ENCODE measurements around the gene ACTN4. TPM values are rescaled to one million over a fixed set of nuclear protein-coding genes. Genes with fewer than 3 reads are reported as not detected.

ACTN4 gene
- total RNA-seq, 2 experiments from 2014 or later = 357 to 373 TPM

DNA sequence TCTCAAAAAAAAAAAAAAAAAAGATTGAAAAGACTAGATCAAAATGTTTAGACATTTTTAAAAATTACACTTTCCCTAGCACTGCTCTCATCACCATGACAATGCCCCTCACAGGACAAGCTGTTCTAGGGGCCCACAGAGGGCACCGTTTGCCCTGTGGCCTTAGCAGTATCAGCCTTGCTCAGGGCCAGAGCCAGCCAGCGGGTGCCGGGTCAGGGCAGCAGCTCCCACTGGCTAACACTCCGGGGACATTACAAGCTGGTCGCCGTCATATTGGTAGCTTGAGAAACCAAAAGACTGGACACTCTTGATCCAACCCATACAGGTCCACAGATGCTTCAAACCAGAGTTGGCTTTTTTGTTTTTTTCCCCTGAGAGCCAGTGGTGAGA lies 78.8 kb downstream of the ACTN4 start:
- ATAC-seq = no peak
- Mint-ChIP-seq H3K36me3 (ENCODE audit: low read depth) (peaks cover 50% of the 10 kb centered on the region), H3K9me3 (ENCODE audit: insufficient read depth) (no peaks in the 10 kb centered on the region), H3K27me3 (ENCODE audit: low read depth) (no peaks in the 10 kb centered on the region), H3K4me1 (ENCODE audit: low read depth) (peaks cover 10% of the 10 kb centered on the region), H3K27ac (no peak overlapping the region), H3K4me3 (no peak overlapping the region)
- ChIA-PET CTCF (interaction anchor here (1.0 kb wide), 1 partner anchor 323 kb away, joined by 3 read pairs; the partner anchor contains the start of gene FAM98C), POLR2A (no interaction called here)
- no peak for DNase-seq

DNA sequence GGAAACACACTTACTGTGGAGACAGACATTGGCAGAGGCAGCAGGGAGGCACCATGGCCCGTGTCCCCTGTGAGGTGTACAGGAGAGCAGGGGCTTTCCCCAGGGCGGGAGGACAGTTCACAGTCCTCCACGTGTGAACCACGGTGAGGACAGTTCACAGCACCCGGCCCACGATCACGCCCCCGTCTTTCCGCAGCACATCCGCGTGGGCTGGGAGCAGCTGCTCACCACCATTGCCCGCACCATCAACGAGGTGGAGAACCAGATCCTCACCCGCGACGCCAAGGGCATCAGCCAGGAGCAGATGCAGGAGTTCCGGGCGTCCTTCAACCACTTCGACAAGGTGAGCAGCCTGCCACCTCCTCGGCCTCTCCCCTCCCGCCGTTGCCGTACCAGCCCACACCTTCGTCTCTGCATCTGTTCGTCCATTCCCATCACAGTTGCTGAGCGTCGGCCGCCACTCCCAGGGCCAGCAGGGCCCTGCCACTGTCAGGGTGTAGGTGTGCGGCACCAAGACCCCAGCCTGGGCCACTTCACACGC lies 79.4 kb downstream of the ACTN4 start:
- Mint-ChIP-seq H3K36me3 (ENCODE audit: low read depth) (peaks cover 53% of the 10 kb centered on the region), H3K4me1 (ENCODE audit: low read depth) (peaks cover 10% of the 10 kb centered on the region), H3K4me3 (no peak overlapping the region), H3K9me3 (ENCODE audit: insufficient read depth) (no peaks in the 10 kb centered on the region), H3K27ac (peak overlapping the region; percentile 29), H3K27me3 (ENCODE audit: low read depth) (no peaks in the 10 kb centered on the region)
- ATAC-seq = no peak
- POLR2A ChIA-PET = no interaction called here
- DNase-seq = no peak
- CTCF ChIA-PET = no interaction called here

DNA sequence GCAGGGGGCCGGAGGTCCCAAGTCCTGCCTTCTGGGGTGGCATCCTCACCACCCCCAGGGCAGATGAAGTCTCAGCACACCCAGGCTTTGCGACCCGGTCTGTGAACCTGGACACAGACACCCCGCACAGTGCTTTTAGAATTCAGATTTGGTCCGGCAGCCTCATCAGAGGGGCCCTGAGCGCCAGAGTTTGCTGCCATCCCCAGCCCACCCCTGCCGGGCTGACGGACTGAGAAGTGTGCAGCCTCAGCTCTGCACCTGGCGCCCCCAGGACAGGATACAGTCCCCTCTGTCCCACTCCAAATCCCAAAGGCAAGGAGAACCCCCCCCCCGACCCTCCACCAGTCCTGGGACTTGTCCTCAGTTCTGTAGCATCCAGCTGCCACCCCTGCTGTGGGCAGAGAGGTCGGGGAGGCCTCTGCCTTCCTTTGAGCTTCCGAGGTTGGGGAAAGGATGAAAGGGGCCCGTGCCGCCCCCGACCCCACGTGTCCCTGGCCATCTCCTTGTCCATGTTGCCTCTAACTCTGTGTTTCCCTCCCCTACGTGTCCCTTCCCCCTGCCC lies 79.9 kb downstream of the ACTN4 start:
- Mint-ChIP-seq H3K9me3 (ENCODE audit: insufficient read depth) (no peaks in the 10 kb centered on the region), H3K27me3 (ENCODE audit: low read depth) (no peaks in the 10 kb centered on the region), H3K4me3 (no peak overlapping the region), H3K36me3 (ENCODE audit: low read depth) (peaks cover 56% of the 10 kb centered on the region), H3K4me1 (ENCODE audit: low read depth) (peaks cover 13% of the 10 kb centered on the region), H3K27ac (no peak overlapping the region)
- ATAC-seq (no peak), DNase-seq (no peak)
- ChIA-PET CTCF (no interaction called here), POLR2A (no interaction called here)

DNA sequence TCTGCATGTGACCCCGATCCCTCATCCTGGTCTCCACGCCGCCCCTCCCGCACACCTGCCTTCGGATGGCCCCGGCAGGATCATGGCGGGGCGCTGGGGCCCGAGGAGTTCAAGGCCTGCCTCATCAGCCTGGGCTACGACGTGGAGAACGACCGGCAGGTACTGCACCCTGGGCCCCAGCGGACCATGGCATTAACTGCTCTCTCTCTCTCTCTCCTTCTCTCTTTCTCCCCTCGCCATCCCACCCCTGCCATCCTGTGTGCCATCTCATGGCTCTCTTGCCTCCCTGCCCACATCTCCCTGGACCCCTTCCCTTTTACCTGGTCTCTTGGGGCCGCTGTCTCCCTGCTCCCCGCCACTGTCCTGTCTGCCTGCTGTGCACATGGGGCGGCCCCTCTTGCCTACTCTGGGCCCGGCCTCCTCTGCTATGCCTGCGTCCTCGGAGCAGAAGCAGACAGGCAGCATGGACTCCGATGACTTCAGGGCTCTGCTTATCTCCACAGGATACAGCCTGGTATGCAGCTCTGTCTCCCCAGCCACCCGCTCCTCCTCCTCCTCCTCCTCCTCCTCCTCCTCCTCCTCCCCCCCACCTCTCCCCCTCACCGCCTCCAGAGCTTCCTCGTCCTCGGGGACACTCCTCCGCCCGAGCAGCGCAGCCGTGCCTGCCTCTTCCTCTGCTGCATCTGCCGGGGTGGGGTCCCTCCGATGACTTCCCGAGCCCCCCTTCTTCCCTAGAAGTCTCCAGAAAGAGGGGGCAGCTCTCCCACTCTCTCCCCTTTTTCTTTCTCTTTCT lies 80.6 kb downstream of the ACTN4 start:
- ATAC-seq = no peak
- no peak for DNase-seq
- peaks cover 16% of the 10 kb centered on the region for H3K4me1 Mint-ChIP-seq (ENCODE audit: low read depth)
- CTCF ChIA-PET = no interaction called here
- H3K27me3 Mint-ChIP-seq (ENCODE audit: low read depth) = no peaks in the 10 kb centered on the region
- H3K9me3 Mint-ChIP-seq (ENCODE audit: insufficient read depth) = no peaks in the 10 kb centered on the region
- H3K4me3 Mint-ChIP-seq = no peak overlapping the region
- no peak overlapping the region for H3K27ac Mint-ChIP-seq
- peaks cover 59% of the 10 kb centered on the region for H3K36me3 Mint-ChIP-seq (ENCODE audit: low read depth)
- POLR2A ChIA-PET = interaction anchor here (0.5 kb wide), 1 partner anchor 107 kb away, joined by 4 read pairs; no protein-coding TSS in a partner anchor

DNA sequence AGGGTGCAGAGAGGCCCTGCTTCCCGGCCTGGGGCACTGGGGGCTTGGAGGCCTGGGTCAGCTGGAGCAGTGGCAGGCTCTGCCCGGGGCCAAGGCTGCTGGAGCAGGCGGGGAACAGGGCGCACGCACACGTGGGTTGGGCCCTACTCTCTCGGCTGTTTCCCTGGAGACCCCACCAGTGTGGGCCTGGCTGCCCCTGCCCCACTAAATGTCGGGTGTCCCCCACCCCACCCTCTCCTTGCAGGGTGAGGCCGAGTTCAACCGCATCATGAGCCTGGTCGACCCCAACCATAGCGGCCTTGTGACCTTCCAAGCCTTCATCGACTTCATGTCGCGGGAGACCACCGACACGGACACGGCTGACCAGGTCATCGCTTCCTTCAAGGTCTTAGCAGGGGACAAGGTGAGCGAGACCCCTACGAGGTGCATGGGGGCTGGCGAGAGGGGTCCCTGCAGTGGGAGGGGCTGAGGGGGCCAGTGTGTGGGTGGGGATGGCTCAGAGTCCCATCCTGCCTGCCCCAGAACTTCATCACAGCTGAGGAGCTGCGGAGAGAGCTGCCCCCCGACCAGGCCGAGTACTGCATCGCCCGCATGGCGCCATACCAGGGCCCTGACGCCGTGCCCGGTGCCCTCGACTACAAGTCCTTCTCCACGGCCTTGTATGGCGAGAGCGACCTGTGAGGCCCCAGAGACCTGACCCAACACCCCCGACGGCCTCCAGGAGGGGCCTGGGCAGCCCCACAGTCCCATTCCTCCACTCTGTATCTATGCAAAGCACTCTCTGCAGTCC lies 81.5 kb downstream of the ACTN4 start:
- Mint-ChIP-seq H3K27me3 (ENCODE audit: low read depth) (no peaks in the 10 kb centered on the region), H3K36me3 (ENCODE audit: low read depth) (peaks cover 59% of the 10 kb centered on the region), H3K4me3 (no peak overlapping the region), H3K4me1 (ENCODE audit: low read depth) (peaks cover 25% of the 10 kb centered on the region), H3K9me3 (ENCODE audit: insufficient read depth) (no peaks in the 10 kb centered on the region), H3K27ac (no peak overlapping the region)
- CTCF ChIA-PET = interaction anchor here (1.4 kb wide), 1 partner anchor 202 kb away, joined by 7 read pairs; the partner anchor contains the start of genes MRPS12 and SARS2
- POLR2A ChIA-PET = no interaction called here
- DNase-seq = no peak
- no peak for ATAC-seq

DNA sequence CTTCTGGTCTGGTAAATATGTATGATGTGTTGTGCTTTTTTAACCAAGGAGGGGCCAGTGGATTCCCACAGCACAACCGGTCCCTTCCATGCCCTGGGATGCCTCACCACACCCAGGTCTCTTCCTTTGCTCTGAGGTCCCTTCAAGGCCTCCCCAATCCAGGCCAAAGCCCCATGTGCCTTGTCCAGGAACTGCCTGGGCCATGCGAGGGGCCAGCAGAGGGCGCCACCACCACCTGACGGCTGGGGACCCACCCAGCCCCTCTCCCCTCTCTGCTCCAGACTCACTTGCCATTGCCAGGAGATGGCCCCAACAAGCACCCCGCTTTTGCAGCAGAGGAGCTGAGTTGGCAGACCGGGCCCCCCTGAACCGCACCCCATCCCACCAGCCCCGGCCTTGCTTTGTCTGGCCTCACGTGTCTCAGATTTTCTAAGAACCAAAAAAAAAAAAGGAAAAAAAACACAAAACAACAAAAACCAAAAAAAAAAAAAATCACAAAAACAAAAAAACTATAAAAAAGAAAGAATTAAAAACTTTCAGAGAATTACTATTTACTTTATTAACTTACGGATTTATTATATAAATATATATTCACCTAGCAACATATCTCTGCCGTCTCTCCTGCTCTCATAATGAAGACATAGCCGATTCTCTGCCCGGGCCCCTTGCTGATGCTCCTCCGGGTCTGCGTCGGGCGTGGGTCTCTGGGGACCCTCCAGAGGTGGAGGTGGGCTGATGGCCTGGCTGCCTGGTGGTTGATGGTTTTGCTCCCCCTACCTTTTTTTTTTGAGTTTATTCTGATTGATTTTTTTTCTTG lies 82.4 kb downstream of the ACTN4 start:
- CTCF ChIA-PET = interaction anchor here (0.6 to 1.4 kb wide), 4 partner anchors 15 to 201 kb away, joined by 4 to 7 read pairs (median 4); partner anchors contain the start of genes MRPS12, NFKBIB and SARS2
- DNase-seq (peak; percentile 82), ATAC-seq (peak; percentile 71)
- peak overlapping the region; percentile 81 for H3K27ac Mint-ChIP-seq
- H3K4me1 Mint-ChIP-seq (ENCODE audit: low read depth) = peaks cover 34% of the 10 kb centered on the region
- no peaks in the 10 kb centered on the region for H3K27me3 Mint-ChIP-seq (ENCODE audit: low read depth)
- no peak overlapping the region for H3K4me3 Mint-ChIP-seq
- H3K36me3 Mint-ChIP-seq (ENCODE audit: low read depth) = peaks cover 59% of the 10 kb centered on the region
- H3K9me3 Mint-ChIP-seq (ENCODE audit: insufficient read depth) = no peaks in the 10 kb centered on the region
- POLR2A ChIA-PET = no interaction called here

DNA sequence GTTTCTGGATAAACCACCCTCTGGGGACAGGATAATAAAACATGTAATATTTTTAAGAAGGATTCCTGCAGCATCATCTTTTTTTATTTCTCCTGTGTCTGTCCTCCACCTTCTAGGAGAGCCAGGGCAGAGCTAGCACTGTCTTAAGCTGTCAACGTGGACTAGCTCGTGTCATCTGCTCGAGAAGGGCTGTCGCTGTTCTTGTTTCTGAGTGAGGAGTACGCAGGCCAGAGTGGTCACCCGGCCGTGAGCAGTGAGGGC lies 83.0 kb downstream of the ACTN4 start:
- Mint-ChIP-seq H3K27ac (no peak overlapping the region), H3K36me3 (ENCODE audit: low read depth) (peaks cover 57% of the 10 kb centered on the region), H3K27me3 (ENCODE audit: low read depth) (no peaks in the 10 kb centered on the region), H3K4me1 (ENCODE audit: low read depth) (peaks cover 39% of the 10 kb centered on the region), H3K4me3 (no peak overlapping the region), H3K9me3 (ENCODE audit: insufficient read depth) (no peaks in the 10 kb centered on the region)
- DNase-seq = no peak
- ChIA-PET POLR2A (no interaction called here), CTCF (interaction anchor here (0.6 to 1.4 kb wide), 4 partner anchors 16 to 201 kb away, joined by 4 to 7 read pairs (median 4); partner anchors contain the start of genes MRPS12, NFKBIB and SARS2)
- ATAC-seq = no peak

DNA sequence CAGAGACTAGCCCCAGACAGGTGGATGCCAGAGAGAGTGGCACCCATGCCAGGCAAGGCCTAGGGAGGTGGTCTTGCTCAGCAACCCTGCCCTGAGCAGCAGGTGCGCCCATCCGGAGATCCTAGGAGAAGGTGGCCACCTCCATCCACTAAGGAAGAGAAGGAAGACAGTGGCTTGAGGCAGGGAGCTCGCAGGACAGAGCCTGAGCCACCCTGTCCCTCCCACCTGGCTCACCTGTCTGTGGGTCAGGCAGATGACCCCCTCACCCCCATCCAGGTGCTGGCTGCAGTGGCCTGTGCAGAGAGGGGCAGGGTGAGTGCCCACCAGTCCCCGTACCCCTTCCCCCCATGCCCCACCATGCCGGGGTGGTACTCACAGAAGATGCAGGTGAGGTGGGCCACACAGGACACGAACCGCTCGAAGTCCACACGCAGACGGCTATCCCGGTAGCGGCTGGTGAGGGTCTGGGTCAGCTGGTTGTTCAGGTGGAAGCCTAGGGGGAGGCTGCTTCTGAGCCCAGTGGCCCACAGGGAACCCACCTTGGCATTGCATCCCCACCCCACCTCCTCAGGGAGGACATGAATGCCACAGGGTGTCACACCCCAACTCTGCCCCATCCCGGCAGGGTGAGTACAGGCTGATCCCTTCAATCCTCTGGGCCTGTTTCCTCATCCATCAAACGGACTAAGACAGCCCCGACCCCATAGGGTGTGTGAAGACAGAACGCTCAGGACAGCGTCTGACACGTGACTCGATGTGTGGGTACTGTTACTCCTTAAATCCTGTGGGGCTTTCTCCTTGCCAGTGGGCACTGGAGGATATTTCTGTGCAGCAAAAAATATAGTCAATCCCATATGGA lies 83.5 kb downstream of the ACTN4 start:
- peaks cover 53% of the 10 kb centered on the region for H3K36me3 Mint-ChIP-seq (ENCODE audit: low read depth)

DNA sequence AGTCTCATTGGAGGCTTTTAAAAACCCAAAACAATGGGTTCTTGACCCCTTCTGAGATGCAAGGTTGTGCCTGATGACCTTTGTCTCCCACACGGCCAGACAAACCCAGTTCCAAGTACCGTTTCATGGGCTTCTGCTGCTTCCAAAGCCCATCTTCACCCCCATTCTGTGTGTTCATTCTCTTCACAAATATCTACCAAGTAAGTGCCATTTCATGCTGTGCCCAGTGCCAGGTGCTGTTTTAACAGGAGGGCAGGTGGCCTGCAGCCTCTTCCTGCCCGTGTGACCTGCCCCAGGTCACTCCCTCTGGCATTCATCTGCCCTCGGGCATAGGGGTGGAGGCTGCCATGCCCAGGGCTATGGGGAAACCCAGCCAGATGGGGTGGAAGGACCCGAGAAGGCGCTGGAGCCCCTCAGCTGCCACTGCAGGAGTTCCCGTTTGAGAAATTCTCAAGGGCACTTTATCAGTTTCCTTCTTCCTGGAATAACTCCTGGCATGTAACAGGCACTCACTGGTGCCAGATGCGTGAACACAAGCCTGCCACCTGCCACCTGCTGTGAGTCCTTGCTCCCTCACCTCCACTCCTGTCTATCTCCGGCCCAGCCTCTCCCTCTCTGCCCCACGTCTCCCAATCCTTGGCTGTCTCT lies 84.3 kb downstream of the ACTN4 start:
- POLR2A ChIA-PET = no interaction called here
- ATAC-seq (no peak), DNase-seq (no peak)
- CTCF ChIA-PET = interaction anchor here (1.3 kb wide), 1 partner anchor 17 kb away, joined by 4 read pairs; no protein-coding TSS in a partner anchor
- peaks cover 46% of the 10 kb centered on the region for H3K36me3 Mint-ChIP-seq (ENCODE audit: low read depth)
- H3K4me3 Mint-ChIP-seq = no peak overlapping the region
- H3K27me3 Mint-ChIP-seq (ENCODE audit: low read depth) = no peaks in the 10 kb centered on the region
- H3K27ac Mint-ChIP-seq = peak overlapping the region; percentile 74
- H3K4me1 Mint-ChIP-seq (ENCODE audit: low read depth) = peaks cover 45% of the 10 kb centered on the region
- no peaks in the 10 kb centered on the region for H3K9me3 Mint-ChIP-seq (ENCODE audit: insufficient read depth)

More for the DNA sequence above, 83.5 kb downstream of the ACTN4 start:
- ChIA-PET POLR2A (no interaction called here), CTCF (interaction anchor here (1.3 to 1.4 kb wide), 2 partner anchors 16 to 200 kb away, joined by 4 to 7 read pairs; partner anchors contain the start of genes MRPS12 and SARS2)
- no peaks in the 10 kb centered on the region for H3K9me3 Mint-ChIP-seq (ENCODE audit: insufficient read depth)
- no peak for DNase-seq
- H3K4me1 Mint-ChIP-seq (ENCODE audit: low read depth) = peaks cover 41% of the 10 kb centered on the region
- ATAC-seq = no peak
- H3K4me3 Mint-ChIP-seq = no peak overlapping the region
- H3K27ac Mint-ChIP-seq = peak overlapping the region; percentile 46
- no peaks in the 10 kb centered on the region for H3K27me3 Mint-ChIP-seq (ENCODE audit: low read depth)

DNA sequence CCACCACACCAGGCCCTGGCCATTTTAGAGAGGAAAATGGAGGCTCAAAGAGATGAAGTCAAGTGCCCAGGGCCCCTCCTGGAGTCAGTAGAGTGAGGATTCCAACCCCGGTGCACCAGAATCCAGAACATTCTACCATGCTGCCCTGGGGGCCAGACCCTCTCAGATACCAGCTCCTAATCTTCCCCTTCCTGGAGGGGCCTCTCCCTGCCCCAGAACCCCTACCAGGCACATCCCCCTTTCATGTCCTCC lies 85.7 kb downstream of the ACTN4 start:
- Mint-ChIP-seq H3K36me3 (ENCODE audit: low read depth) (peaks cover 37% of the 10 kb centered on the region), H3K27ac (peak overlapping the region; percentile 88), H3K9me3 (ENCODE audit: insufficient read depth) (no peaks in the 10 kb centered on the region), H3K4me1 (ENCODE audit: low read depth) (peaks cover 48% of the 10 kb centered on the region), H3K4me3 (no peak overlapping the region), H3K27me3 (ENCODE audit: low read depth) (peaks cover 4% of the 10 kb centered on the region)
- ChIA-PET POLR2A (no interaction called here), CTCF (interaction anchor here (1.0 to 3.3 kb wide), 4 partner anchors 9 to 197 kb away, joined by 3 to 25 read pairs (median 4); partner anchors contain the start of genes MRPS12 and SARS2)
- DNase-seq (no peak), ATAC-seq (no peak)

Data from activated CD8-positive, alpha-beta T cell treated with anti-CD3 and anti-CD28 coated beads, Interleukin-2, amount 10 ng/mL, durations not matched to agents 7 days and 5 days (primary cell).